Measurements from ENCODE around the gene HBM.
"Not testable (repeated sequence)": the region's sequence is repeated elsewhere in the genome, so short reads cannot be mapped to it uniquely, and the experiment has no call there.

HBM gene

DNA sequence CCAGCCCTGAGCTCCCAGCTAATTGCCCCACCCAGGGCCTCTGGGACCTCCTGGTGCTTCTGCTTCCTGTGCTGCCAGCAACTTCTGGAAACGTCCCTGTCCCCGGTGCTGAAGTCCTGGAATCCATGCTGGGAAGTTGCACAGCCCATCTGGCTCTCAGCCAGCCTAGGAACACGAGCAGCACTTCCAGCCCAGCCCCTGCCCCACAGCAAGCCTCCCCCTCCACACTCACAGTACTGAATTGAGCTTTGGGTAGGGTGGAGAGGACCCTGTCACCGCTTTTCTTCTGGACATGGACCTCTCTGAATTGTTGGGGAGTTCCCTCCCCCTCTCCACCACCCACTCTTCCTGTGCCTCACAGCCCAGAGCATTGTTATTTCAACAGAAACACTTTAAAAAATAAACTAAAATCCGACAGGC lies 4.3 kb downstream of the HBM start:
- DNase-seq, result not testable (repeated sequence)

DNA sequence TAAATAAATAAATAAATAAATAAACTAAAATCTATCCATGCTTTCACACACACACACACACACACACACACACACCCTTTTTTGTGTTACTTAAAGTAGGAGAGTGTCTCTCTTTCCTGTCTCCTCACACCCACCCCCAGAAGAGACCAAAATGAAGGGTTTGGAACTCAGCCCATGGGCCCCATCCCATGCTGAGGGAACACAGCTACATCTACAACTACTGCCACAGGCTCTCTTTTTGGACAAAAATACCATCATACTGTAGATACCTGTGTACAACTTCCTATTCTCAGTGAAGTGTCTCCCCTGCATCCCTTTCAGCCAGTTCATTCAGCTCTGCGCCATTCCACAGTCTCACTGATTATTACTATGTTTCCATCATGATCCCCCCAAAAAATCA lies 5.0 kb downstream of the HBM start:
- DNase-seq, result no peak

DNA sequence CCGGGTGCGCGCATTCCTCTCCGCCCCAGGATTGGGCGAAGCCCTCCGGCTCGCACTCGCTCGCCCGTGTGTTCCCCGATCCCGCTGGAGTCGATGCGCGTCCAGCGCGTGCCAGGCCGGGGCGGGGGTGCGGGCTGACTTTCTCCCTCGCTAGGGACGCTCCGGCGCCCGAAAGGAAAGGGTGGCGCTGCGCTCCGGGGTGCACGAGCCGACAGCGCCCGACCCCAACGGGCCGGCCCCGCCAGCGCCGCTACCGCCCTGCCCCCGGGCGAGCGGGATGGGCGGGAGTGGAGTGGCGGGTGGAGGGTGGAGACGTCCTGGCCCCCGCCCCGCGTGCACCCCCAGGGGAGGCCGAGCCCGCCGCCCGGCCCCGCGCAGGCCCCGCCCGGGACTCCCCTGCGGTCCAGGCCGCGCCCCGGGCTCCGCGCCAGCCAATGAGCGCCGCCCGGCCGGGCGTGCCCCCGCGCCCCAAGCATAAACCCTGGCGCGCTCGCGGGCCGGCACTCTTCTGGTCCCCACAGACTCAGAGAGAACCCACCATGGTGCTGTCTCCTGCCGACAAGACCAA lies 6.7 kb downstream of the HBM start, which contains the start of gene HBA2:
Gene HBA2, plus strand, starts transcription at position 503 of the 568 bp plus-strand sequence. Its CDS starts 37 bp downstream, at position 540.
- DNase-seq, result not testable (repeated sequence)

GRCh38 chr16:173211-173854 lies 7.6 kb downstream of the HBM start:
- DNase-seq, result not testable (repeated sequence)

GRCh38 chr16:173928-174769 lies 8.4 kb downstream of the HBM start:
- DNase-seq, result not testable (repeated sequence)

- no peak for DNase-seq
Observed at GRCh38 chr16:175011-175949, 9.5 kb downstream of the HBM start.

GRCh38 chr16:176006-176405 lies 10.2 kb downstream of the HBM start:
- DNase-seq, result not testable (repeated sequence)

DNA sequence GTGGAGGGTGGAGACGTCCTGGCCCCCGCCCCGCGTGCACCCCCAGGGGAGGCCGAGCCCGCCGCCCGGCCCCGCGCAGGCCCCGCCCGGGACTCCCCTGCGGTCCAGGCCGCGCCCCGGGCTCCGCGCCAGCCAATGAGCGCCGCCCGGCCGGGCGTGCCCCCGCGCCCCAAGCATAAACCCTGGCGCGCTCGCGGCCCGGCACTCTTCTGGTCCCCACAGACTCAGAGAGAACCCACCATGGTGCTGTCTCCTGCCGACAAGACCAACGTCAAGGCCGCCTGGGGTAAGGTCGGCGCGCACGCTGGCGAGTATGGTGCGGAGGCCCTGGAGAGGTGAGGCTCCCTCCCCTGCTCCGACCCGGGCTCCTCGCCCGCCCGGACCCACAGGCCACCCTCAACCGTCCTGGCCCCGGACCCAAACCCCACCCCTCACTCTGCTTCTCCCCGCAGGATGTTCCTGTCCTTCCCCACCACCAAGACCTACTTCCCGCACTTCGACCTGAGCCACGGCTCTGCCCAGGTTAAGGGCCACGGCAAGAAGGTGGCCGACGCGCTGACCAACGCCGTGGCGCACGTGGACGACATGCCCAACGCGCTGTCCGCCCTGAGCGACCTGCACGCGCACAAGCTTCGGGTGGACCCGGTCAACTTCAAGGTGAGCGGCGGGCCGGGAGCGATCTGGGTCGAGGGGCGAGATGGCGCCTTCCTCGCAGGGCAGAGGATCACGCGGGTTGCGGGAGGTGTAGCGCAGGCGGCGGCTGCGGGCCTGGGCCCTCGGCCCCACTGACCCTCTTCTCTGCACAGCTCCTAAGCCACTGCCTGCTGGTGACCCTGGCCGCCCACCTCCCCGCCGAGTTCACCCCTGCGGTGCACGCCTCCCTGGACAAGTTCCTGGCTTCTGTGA lies 11.0 kb downstream of the HBM start, which contains the start of gene HBA1:
Gene HBA1, plus strand, starts transcription at position 204 of the 906 bp plus-strand sequence. Its CDS starts 37 bp downstream, at position 241.
- DNase-seq, result not testable (repeated sequence)

DNA sequence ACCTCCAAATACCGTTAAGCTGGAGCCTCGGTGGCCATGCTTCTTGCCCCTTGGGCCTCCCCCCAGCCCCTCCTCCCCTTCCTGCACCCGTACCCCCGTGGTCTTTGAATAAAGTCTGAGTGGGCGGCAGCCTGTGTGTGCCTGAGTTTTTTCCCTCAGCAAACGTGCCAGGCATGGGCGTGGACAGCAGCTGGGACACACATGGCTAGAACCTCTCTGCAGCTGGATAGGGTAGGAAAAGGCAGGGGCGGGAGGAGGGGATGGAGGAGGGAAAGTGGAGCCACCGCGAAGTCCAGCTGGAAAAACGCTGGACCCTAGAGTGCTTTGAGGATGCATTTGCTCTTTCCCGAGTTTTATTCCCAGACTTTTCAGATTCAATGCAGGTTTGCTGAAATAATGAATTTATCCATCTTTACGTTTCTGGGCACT lies 11.6 kb downstream of the HBM start:
- DNase-seq, result no peak

GRCh38 chr16:177981-178667 lies 12.3 kb downstream of the HBM start:
- DNase-seq, result no peak

DNA sequence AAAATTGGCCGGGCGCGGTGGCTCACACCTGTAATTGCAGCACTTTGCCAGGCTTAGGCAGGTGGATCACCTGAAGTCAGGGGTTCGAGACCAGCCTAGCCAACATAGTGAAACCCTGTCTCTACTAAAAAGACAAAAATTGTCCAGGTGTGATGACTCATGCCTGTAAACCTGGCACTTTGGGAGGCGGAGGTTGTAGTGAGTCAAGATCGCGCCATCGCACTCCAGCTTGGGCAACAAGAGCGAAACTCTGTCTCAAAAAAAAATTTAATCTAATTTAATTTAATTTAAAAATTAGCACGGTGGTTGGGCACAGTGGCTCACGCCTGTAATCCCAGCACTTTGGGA lies 12.9 kb downstream of the HBM start:
- DNase-seq, result no peak

- DNase-seq, result no peak
Observed at GRCh38 chr16:179211-180092, 13.7 kb downstream of the HBM start.

DNA sequence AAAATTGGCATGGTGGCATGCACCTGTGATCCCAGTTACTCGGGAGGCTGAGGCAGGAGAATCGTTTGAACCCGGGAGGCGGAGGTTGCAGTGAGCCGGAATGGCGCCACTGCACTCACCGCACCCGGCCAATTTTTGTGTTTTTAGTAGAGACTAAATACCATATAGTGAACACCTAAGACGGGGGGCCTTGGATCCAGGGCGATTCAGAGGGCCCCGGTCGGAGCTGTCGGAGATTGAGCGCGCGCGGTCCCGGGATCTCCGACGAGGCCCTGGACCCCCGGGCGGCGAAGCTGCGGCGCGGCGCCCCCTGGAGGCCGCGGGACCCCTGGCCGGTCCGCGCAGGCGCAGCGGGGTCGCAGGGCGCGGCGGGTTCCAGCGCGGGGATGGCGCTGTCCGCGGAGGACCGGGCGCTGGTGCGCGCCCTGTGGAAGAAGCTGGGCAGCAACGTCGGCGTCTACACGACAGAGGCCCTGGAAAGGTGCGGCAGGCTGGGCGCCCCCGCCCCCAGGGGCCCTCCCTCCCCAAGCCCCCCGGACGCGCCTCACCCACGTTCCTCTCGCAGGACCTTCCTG lies 14.4 kb downstream of the HBM start, which contains the start of gene HBQ1:
Gene HBQ1, plus strand, starts transcription at position 359 of the 575 bp plus-strand sequence. Its CDS starts 28 bp downstream, at position 387.
- peak; percentile 40 for DNase-seq

GRCh38 chr16:180681-181564 lies 15.1 kb downstream of the HBM start:
- DNase-seq, result peak; percentile 87

DNA sequence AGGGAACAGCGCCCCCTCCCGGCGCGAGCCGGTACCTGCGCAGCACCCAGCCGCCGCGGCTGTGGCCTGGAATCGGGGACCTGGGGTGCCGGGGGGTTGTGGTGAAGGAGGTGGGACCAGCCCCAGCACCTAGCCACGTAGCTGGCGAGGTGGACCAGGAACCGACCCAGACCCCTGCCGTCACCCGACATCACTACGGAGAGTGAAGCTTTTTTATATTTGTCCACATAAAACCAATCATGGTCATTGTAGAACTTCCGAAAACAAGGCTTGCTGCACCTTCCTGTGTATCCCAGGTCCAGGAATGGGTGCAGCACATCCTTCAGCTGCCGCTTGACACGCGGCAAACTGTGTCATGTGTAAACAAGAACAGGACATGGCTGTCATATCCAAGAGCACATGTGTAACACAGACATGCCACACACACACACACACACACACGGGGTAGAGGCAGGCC lies 15.8 kb downstream of the HBM start:
- no peak for DNase-seq

GRCh38 chr16:183005-183404 lies 17.2 kb downstream of the HBM start:
- DNase-seq, result no peak

- DNase-seq, result no peak
Observed at GRCh38 chr16:185213-185612, 19.4 kb downstream of the HBM start.

- DNase-seq, result no peak
Observed at GRCh38 chr16:185691-186090, 19.9 kb downstream of the HBM start.
